SK-N-MC (cell line): ENCODE results near the gene CXXC5.

Source experiments
- EZH2 ChIP-seq: fragments of 200-600 bp; sonication (generic); IDR thresholded peaks from one replicate; pipeline ENCODE4 v1.6.1; 2017; ENCODE audit warnings: antibody characterized with exemption
- FOXP2 ChIP-seq: optimal IDR thresholded peaks from 2 replicates; pipeline ENCODE3; 2011; ENCODE audit warnings: mild to moderate bottlenecking, moderate library complexity; ENCODE audit not compliant: insufficient read depth; ENCODE audit errors: extremely low read length, control extremely low read depth
- POLR2AphosphoS5 ChIP-seq: IDR thresholded peaks from 2 replicates; pipeline ENCODE4 v1.6.1; 2012; ENCODE audit warnings: mild to moderate bottlenecking, low read depth, low read length, borderline replicate concordance

DNA sequence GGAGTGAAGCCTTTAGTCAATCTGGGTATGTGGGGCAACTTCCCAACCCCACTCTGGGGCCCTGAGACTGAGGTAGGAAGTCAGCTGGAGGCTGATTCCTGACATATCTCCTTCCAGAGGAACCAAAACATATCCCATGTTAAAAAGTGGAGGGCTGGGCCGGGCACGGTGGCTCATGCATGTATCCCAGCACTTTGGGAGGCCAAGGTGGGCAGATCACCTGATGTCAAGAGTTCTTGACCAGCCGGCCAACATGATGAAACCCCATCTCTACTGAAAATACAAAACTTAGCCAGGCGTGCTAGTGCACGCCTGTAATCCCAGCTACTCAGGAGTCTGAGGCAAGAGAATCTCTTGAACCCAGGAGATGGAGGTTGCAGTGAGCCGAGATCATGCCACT, 44.0 kb downstream of the CXXC5 start:
- TF ChIP-seq EZH2 (no peak), POLR2AphosphoS5 (no peak), FOXP2 (no peak)
